PC-9 (cell line): Measurements from ENCODE around the gene NCK2.

Experiments
- CTCF ChIP-seq: fragments of 200-600 bp; sonication (generic); conservative IDR thresholded peaks from 2 replicates; pipeline ENCODE4 v1.6.1; 2017; ENCODE audit warnings: mixed run types, antibody characterized with exemption, mild to moderate bottlenecking, moderate library complexity
- EZH2 ChIP-seq: fragments of 200-600 bp; sonication (generic); IDR thresholded peaks from 2 replicates; pipeline ENCODE4 v1.8.0; 2017; ENCODE audit warnings: antibody characterized with exemption, low read depth

GRCh38 chr2:105792561-105792960 is 47.8 kb downstream of the NCK2 start:
- TF ChIP-seq EZH2: no peak
- no peak for TF ChIP-seq CTCF
